ENCODE results near the gene RRM2. TPM values are rescaled to one million over a fixed set of nuclear protein-coding genes. Genes with fewer than 3 reads are reported as not detected.
A peak's percentile ranks its signal among the peaks of the same experiment; 100 is the strongest.
"Not testable (repeated sequence)": the region's sequence is repeated elsewhere in the genome, so short reads cannot be mapped to it uniquely, and the experiment has no call there.

Gene RRM2
- total RNA-seq, 1 donor from 2014 or later: 1.8 TPM

DNA sequence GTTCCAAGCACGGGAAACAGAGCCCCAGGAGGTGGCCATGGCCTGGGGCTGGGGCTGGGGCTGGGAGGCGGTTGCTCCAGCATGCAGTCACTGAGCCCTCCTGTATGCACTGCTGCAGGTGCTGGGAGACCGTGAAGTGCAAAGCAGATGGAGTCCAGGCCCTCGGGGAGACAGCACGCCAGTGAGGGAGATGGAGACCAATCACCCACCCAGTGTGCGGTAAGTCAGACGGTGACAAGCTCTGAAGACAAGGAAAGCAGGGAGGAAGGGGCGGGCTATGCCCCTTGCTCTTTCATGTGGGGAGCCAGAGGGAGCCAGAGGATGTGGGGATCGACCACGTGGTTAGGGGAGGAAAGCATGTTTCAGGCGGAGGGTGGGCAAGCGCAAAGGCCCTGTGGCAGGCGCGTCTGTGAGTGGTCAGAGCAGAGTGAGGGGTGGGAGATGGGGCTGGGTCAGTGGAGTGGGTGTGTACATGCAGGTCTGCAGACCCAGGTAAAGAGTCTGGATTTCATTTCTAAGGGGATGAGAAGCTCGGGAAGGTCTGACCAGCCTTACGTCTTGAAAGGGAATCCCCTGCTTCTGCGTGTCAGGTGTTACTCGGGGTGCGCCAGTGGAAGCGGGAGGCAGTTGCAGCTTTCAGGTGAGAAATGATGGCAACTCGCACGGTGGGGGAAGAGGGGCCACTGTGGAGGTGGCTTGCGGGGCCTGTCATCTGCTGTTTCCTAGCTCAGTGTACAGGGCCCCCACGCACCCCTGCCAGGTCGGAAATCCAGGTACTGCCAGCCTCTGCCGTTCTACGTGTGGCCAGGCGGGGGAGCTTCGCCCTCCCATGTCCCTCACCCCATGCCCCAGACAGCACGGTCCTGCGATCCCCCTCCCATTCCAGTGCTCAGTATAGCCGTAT, 19.4 kb downstream of the RRM2 start:
- FAIRE-seq (no peak), DNase-seq (ENCODE audit: low read depth) (no peak)
- H3K4me3 ChIP-seq (ENCODE audit: low read depth, low read length): no peak overlapping the region
- no peaks in the 10 kb centered on the region for H3K27me3 ChIP-seq (ENCODE audit: control insufficient read depth, insufficient read depth, low read length)
- TF ChIP-seq, protein P1, sequence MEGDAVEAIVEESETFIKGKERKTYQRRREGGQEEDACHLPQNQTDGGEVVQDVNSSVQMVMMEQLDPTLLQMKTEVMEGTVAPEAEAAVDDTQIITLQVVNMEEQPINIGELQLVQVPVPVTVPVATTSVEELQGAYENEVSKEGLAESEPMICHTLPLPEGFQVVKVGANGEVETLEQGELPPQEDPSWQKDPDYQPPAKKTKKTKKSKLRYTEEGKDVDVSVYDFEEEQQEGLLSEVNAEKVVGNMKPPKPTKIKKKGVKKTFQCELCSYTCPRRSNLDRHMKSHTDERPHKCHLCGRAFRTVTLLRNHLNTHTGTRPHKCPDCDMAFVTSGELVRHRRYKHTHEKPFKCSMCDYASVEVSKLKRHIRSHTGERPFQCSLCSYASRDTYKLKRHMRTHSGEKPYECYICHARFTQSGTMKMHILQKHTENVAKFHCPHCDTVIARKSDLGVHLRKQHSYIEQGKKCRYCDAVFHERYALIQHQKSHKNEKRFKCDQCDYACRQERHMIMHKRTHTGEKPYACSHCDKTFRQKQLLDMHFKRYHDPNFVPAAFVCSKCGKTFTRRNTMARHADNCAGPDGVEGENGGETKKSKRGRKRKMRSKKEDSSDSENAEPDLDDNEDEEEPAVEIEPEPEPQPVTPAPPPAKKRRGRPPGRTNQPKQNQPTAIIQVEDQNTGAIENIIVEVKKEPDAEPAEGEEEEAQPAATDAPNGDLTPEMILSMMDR (IDR thresholded peaks at IDR 0.05; ENCODE audit: insufficient read depth, low read length, severe bottlenecking): peak; percentile 68
- no peaks in the 10 kb centered on the region for H3K36me3 ChIP-seq (ENCODE audit: control insufficient read depth, insufficient read depth, low read length)

DNA sequence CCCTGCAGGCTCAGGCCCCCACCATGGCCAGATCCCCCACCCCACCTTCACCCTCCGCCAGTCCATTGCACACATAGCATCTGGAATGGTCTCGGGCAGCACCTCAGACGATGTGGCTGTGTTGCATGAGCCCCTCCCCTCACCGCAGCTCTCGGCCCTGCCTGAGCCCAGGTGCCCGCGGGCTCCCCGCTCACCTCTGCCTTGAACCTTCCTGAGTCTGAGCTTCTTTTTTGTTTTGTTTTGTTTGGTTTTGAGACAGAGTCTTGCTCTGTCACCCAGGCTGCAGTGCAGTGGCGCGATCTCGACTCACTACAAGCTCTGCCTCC, 20.1 kb downstream of the RRM2 start:
- TF ChIP-seq, protein P1 (IDR thresholded peaks at IDR 0.05; ENCODE audit: insufficient read depth, low read length, severe bottlenecking): no peak
- Histone ChIP-seq H3K36me3 (ENCODE audit: control insufficient read depth, insufficient read depth, low read length) (no peaks in the 10 kb centered on the region), H3K4me3 (ENCODE audit: low read depth, low read length) (no peak overlapping the region), H3K27me3 (ENCODE audit: control insufficient read depth, insufficient read depth, low read length) (no peaks in the 10 kb centered on the region)
- FAIRE-seq (no peak), DNase-seq (ENCODE audit: low read depth) (no peak)

DNA sequence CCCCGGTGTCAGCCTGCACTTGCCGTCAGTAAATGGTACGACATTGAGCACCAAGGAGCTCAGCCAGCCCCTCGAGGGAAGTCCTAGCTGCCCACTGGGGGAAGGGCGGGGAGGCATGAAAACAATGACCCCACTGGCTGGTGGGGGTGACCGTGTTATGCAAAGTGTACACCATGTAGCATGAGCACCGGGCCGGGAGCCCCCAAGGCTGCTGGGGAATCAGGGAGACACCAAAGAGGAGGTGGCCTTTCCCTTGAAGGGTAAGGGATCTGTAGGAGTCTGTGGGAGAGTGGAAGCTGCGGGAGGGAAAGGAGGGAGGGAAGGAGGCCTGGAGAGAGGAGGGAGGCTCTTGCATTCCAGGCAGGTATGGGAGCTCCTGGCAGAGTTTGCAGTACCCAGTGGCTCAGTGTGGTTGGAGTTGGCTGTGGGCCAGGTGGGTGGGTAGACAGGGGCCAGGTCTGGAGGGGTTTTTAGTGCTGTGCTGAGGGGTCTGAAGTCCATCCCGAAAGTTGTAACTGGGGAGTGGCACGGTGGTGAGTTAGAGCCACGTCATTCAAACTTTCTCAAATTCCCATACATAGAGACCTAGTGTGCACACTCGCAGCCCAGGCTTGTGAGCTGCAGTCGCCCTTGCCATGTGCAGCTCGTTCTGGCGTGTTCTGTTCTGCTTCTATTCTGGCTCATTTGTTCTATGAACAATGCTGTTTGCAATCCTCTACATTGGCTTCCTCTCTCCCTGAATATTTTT, 22.4 kb downstream of the RRM2 start:
- FAIRE-seq (no peak), DNase-seq (ENCODE audit: low read depth) (peak; percentile 61)
- no peaks in the 10 kb centered on the region for H3K27me3 ChIP-seq (ENCODE audit: control insufficient read depth, insufficient read depth, low read length)
- no peaks in the 10 kb centered on the region for H3K36me3 ChIP-seq (ENCODE audit: control insufficient read depth, insufficient read depth, low read length)
- H3K4me3 ChIP-seq (ENCODE audit: low read depth, low read length): no peak overlapping the region
- TF ChIP-seq, protein P1 (IDR thresholded peaks at IDR 0.05; ENCODE audit: insufficient read depth, low read length, severe bottlenecking): no peak

DNA sequence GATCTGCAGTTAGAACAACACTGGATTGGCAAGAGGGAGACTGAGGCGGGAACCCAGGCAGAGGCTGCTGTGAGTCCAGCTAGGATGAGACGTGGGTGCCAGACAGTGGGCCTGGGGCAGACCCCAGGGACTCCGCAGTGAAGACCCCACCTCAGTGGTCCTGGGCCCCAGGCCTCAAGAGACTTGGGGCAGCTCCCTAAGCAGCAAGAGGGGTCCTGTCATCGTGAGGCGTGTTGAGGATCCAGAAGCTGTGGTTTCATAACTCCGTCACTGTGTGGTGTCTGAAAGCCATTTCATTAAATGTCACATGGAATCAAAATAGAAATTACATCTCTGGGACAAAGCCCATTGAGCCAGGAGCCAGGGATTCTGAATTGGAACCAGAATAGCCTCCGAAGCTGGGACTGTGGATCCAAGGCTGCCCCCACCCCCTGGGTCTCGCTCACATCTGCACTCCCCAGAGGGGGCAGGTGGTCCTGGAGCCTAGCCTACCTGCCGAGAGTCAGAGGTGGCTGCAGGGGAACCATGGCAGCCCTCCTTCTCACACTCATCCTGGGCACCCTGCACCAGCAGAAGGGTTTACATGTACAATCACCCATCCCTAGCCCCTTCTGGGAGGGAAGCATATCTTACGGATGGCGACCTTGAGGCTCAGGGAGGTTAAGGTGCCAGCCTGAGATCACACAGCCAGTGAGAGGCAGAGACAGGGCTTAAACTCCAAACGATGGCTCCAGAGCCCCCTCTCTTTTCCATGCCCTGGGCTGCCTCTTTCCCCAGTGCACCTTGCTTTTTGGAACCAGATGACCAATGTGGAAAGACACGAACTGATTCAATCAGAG, 23.2 kb downstream of the RRM2 start:
- FAIRE-seq: no peak
- no peak overlapping the region for H3K4me3 ChIP-seq (ENCODE audit: low read depth, low read length)
- DNase-seq (ENCODE audit: low read depth): no peak
- no peaks in the 10 kb centered on the region for H3K27me3 ChIP-seq (ENCODE audit: control insufficient read depth, insufficient read depth, low read length)
- no peaks in the 10 kb centered on the region for H3K36me3 ChIP-seq (ENCODE audit: control insufficient read depth, insufficient read depth, low read length)
- TF ChIP-seq, protein P1 (IDR thresholded peaks at IDR 0.05; ENCODE audit: insufficient read depth, low read length, severe bottlenecking): no peak

DNA sequence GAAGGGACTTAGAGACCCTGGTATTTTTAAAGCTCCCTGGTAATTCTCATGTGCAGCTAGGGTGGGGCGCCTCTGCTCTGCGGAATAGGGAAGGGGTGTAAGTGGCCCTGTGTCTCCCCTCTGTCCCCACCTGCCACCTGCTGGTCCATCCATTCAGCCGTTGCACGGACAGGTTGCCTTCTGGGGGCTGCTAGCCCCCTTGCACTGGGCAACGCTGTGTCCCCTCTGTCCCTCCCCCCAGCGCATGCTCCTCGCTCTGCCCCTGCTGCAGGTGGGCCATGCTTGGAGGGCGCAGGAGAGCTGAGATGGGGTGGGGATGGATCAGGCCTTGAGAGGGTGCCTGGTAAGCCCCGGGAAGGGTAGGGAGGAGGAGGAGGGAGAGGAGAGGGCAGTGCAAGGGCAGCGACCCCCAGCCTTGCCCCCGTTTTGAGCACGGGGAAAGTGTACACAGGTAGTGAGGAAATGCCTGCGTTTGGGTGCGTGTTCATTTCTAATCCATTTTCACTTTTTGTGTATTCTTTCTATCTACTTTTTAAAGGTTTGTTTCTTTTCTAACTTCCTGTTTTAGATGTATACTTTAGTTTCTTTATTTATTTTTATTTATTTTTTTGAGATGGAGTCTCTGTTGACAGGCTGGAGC, 23.9 kb downstream of the RRM2 start:
- no peak for FAIRE-seq
- no peaks in the 10 kb centered on the region for H3K27me3 ChIP-seq (ENCODE audit: control insufficient read depth, insufficient read depth, low read length)

DNA sequence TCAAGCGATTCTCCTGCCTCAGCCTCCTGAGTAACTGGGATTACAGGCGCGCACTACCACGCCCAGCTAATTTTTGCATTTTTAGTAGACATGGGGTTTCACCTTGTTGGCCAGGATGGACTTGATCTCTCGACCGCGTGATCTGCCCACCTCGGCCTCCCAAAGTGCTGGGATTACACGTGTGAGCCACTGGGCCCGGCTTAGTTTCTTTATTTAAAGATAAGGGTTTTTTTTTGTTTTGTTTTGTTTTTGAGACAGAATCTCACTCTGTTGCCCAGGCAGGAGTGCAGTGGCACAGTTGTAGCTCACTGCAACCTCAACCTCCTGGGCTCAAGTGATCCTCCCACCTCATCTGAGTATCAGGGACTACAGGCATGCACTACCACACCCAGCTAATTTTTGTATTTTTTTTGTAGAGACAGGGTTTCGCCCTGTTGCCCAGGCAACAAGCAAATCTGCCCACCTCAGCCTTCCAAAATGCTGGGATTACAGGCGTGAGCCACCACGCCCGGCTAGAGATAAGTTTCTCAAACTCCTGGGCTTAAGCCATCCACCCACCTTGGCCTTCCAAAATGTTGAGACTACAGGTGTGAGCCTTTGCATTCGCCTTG, 24.6 kb downstream of the RRM2 start:
- DNase-seq (ENCODE audit: low read depth); H3K36me3 ChIP-seq (ENCODE audit: control insufficient read depth, insufficient read depth, low read length); FAIRE-seq; H3K4me3 ChIP-seq (ENCODE audit: low read depth, low read length); H3K27me3 ChIP-seq (ENCODE audit: control insufficient read depth, insufficient read depth, low read length): not testable (repeated sequence)

More for the DNA sequence above, 23.9 kb downstream of the RRM2 start:
- TF ChIP-seq, protein P1 (IDR thresholded peaks at IDR 0.05; ENCODE audit: insufficient read depth, low read length, severe bottlenecking): no peak
- H3K4me3 ChIP-seq (ENCODE audit: low read depth, low read length): no peak overlapping the region
- H3K36me3 ChIP-seq (ENCODE audit: control insufficient read depth, insufficient read depth, low read length): no peaks in the 10 kb centered on the region
- DNase-seq (ENCODE audit: low read depth): no peak
